GM21390 (cell line): ENCODE measurements around the gene SIGLEC1.

ENCODE experiments used
- ATAC-seq: cut with Tn5 transposase; IDR thresholded peaks from one replicate; pipeline ENCODE4 v1.9.1; 2021; ENCODE audit not compliant: unreplicated experiment

The SIGLEC1 gene

DNA sequence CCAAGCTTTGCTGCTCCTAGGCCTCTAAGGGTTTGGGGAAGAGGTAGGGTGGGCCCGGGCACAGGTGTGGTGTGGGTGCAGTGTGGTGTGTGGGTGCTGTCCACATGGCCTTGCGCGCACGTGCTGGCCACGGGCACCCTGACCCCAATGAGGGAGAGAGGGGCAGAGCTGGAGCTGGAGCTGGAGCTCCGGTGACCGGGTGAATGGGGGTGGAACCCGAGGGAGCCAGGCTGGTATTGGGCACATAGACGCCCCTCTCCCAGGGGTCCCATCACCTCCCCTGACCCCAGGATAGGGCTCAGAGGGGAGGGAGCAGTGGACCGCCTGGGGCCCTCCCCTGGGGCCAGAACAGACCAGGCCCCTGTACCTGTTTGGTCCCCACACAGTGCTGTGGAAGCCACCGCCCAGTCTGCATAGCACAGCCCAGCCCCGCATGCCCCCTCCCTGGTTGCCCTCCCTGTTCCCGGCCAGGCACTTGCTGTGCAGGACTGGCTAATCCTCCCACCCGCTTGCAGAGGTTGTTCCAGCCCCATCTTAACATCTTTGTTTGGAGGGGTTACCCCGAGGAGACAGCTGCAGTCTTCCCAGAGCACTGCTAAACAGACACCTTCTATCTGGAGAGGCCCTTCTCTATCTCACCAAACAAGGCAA lies 31.6 kb downstream of the SIGLEC1 start:
- no peak for ATAC-seq

GRCh38 chr20:3679749-3680700 lies 32.4 kb downstream of the SIGLEC1 start:
- no peak for ATAC-seq

- no peak for ATAC-seq
Measured at GRCh38 chr20:3678856-3679720, 33.3 kb downstream of the SIGLEC1 start.

- ATAC-seq: no peak
Measured at GRCh38 chr20:3678198-3678597, 34.2 kb downstream of the SIGLEC1 start.

DNA sequence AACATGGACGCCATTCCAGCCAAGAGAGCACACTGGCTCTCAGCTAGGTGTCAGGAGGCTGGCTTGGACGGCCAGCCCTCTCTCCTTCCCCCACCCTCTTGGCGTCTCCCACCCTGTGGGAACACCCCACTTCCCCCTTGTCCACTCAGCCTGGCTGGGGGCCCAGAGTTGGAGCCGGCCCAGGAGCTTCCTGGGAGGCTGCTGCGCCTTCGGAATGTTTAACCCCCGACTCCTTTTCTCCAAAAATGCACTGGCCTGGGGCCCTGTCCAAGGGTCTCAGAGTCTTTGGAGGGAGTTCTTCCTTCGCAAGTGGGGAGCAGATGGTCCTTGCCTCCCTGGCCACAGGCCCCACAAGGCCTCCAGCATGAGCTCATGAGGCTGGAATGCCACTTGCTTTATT lies 34.7 kb downstream of the SIGLEC1 start:
- ATAC-seq: no peak

- ATAC-seq: no peak
Measured at GRCh38 chr20:3674995-3675900, 37.2 kb downstream of the SIGLEC1 start.

DNA sequence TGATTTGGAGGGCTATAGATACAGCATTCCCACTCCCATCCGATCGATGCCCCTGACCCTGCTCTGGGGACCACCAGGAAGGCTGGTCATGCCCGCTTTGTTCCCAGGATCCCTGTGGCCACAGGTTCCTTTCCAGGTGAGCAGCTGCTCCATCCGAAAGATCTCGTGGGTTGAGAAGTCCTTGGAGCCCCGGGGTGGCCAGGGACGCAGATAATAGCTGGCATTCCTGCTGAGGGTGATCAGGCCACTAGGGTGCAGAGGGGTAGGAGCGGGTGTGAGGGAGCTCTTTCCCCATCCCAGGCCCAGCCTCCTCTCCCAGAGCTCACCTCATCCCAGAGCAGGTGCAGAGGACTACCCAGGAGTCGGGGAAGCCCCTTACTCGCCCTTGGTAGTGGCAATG lies 38.0 kb downstream of the SIGLEC1 start:
- no peak for ATAC-seq

DNA sequence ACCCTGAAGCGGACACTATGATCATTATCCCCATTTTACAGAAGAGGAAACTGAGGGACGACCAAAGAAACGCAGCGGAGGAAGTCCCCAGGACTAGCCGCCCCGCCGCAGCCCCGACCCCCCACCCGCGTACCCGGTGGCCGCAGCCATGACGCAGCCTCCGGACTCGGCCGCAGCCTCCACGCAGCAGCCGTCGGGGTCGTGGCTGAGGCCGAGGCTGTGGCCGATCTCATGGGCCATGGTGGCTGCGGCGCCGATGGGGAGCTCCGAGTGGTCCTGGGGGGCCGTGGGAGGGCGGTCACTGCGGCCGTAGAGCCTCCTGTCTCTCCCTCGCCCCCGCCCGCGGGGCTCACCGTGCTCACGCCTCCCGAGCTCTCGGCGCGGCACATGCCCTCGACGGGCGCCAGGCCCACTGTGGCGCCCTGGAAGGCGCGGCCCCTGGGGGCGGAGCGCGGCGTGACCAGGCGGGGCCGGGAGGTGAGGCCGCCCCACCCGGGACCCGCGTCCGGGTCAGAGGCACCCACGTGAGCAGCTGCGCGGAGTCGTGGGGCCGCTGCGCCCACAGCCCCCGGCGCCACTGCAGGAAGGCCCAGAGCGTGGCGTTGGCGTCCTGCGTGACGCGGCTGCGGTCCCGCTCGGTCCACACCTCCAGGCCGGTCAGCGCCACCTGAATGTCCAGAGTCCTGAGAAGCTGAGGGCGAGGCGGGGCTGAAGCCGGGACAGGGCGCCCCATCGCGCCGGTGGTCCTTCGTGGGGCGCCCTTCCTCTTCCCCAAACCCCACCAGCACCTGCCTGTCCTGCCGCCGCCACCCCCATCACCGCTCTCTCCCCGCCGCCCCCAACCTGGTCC lies 39.0 kb downstream of the SIGLEC1 start:
- ATAC-seq: no peak

GRCh38 chr20:3672547-3673171 lies 39.7 kb downstream of the SIGLEC1 start:
- no peak for ATAC-seq

DNA sequence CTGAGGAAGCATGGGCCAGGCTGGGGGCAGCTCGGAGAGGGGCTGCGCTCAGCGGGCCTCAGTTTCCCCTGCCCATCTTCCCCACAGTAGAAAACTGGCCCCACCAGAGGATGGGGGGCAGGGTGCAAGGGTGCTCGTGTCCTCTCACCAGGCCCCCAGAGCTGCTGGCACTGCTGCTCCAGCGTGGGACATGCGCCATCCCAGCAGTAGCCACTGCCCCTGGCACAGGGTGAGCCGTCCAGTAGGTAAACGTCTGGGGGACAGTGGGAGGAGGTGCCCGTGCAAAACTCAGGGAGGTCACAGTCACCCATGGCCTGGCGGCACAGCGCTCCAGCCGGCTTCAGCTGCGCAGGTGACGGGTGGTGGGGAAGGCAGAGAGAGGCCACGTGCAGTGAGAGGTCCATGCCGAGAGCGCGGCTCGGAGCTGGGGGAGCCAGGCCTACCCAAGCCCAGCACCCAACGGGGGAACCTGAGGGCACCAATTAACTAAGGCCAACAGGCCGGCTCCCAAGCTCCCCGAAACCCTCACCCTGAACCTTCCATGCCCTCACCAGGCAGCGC lies 40.3 kb downstream of the SIGLEC1 start:
- no peak for ATAC-seq

DNA sequence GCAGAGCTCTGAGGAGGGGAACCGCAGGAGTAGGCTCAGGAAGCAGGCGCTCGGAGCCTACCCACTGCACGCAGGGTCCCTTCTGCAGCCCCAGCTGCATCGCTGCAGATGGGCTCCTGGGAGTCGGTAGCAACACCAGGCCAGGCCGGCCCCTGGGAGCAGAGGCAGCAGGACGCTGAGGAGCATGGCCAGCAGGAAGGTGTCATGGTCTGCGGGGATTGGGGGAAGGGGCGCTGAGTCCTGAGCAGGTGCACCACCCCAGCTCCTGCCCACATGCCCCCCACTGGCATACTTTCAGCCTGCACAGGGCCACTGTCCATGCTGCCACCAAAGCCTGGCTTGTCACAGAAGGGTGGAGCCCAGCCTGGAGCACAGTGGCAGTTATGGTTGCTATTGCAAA lies 41.5 kb downstream of the SIGLEC1 start:
- ATAC-seq: no peak

- ATAC-seq: no peak
Measured at GRCh38 chr20:3670511-3670910, 41.9 kb downstream of the SIGLEC1 start.

- no peak for ATAC-seq
Measured at GRCh38 chr20:3669710-3670367, 42.6 kb downstream of the SIGLEC1 start.

DNA sequence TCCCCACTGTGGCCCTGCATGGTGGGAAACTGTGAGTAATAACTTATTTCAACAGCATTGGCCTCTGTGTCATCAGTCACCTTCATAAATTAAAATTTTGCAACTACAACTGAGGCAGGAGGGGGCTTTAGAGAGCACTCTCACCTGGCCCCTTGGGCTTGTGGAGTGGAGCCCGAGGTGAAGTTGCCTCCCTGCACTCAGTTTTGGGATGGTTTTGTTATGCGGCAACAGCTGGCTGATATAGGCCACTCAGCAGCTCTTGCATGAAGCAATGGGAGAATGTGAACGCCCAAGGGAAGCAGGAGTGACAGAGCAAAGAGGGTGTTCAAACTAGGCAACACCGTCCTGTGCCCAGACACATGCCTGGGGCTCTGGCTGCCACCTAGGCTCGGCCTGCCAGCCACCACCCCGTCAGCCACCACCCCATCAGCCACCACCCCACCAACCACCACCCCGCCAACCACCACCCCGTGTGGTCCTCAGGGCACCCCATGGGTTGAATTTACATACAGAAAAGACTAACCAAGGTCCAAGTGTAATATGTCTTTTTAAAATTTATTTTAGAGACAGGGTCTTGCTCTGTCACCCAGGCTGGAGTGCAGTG lies 44.9 kb downstream of the SIGLEC1 start:
- no peak for ATAC-seq

- no peak for ATAC-seq
Measured at GRCh38 chr20:3663858-3664257, 48.5 kb downstream of the SIGLEC1 start.

DNA sequence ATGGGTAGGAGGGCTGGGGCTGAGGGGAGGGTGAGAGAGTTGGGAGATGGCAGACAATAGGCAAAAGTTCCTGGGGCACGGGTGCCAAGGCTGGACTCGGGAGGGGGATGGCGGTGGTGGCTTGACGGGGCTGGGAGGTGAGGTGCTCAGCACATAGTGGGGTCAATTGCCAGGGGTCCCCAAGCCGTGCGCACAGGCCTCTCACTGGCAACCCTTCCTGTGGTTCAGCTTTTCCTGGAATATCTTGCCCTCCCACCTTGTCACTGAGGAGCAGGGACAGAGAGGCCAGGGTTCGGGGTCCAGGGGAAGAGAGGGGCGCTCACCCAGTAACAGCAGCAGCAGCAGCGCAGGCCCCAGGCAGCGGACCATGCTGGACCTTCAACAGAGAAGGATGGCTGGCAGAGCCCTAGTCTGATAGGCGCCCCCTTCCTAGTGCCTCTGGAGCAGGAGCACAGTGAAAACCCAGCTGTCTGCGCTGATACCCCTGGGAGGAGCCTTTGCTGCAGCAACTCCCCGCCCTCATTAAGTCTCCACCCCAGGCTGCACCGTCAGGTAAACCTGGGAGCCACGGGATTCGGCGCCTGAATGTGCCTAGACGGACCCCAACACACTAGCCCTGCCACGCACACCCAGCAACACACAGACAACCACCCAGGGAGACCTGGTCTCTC lies 49.2 kb downstream of the SIGLEC1 start, which contains the start of gene GFRA4:
Gene GFRA4, minus strand, starts transcription at position 369 of the 671 bp plus-strand sequence. Its CDS starts 0 bp downstream, at position 369.
- ATAC-seq: no peak
